ENCODE measurements around the gene FAM98B.

Gene FAM98B

DNA sequence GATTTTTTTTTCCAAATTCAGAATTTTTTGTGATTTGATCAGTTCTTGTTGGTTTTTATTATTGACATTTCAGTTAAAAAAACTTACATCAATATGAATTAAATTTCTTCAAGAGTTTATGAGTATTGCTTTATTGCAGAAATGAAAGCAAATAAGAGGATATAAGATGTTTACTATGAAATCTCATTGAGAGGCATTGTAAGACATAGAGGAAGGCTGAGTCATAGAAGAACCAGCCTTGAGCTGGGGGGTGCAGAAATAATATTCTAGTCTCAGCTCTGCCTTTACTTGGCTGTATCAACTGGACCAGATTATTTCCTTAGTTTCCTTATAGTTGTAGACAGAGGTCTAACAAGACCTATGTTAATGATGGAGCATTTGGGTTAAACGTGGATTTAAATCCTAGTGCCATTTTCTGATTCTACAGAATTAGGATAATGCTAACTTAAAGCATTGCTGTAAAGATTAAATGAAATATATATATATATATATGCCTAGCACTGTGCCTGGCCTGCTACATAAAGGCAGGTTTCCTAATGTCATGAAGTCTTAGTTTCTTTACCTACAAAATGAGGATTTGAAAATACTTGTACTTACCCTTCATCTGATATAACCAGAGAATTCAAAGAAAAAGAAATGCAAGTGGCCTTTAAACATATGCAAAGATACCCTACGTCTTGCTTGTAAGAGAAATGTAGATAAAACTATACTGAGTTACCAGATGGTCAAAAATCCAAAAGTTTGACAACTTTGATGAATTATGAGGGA is 7.3 kb downstream of the FAM98B start:
- peak; percentile 32 for DNase-seq (ENCODE audit: low spot score)

DNA sequence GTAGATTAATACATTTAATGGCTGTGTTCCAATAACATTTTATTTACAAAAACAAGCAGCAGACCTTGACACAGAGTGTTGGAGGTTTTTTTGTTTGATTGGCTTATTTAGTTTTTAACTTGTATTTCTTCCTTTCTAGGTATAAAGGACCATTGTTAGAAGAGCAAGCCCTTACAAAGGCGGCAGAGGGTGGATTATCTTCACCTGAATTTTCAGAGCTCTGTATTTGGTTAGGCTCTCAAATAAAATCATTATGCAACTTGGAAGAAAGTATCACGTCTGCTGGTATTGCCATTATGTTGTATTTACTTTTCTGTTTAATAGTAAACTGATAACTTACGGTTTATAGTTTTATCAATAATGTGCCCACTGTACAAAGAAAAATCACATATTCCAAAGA is 10.0 kb downstream of the FAM98B start:
- DNase-seq (ENCODE audit: low spot score) = no peak

DNA sequence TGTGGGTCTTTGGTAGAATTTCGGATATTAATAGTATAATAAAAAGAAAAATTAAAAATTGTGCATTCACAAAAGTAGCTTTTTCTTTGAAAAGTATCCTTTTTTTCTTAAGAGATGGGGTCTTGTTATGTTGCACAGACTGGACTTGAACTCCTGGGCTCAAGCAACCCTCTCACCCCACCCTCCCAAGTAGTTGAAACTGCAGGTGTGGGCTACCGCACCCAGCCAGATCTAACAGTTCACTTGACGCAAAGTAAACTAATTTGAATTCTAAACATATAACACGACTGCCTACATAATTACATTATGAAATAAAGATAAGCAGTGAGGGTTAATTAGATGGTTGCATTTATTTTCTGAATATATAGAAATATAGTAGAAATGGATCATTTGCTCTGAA is 10.7 kb downstream of the FAM98B start:
- no peak for DNase-seq (ENCODE audit: low spot score)

DNA sequence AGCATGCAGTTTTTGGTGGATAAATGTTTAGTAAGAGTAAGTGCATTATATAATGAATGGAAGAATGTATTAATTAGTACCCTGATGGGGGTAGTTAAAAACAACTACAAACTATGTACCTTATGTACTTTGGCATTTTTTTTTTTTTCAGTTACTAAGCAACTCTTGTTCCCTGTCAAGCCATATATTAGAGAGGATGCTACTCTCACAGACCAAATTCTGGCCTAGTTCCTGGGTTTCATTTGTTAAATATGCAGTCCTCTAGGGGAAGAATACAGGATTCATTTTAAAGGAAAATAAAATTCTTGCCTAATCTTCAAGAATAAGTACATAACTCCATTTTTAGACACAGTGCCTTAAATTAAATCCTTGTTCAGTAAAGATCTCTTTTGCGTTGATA is 16.9 kb downstream of the FAM98B start:
- DNase-seq (ENCODE audit: low spot score) = no peak

DNA sequence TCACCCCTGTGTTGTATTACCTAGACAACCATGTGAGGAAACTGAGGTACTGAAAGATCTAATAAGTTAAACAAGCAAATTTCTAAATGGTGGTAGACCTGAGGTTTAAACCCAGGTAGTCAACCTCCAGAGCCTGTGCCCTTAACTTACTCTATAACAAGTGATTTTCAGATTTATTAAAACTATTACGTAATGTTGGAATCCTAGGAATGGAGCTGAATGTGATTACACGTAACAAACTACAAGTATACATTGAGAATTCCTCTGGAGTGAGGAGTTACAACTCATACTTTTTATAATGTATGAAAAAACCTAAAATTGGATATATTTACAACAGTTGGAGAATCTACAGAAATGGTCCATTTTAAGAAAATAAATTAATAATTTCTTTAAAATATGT is 18.0 kb downstream of the FAM98B start:
- DNase-seq (ENCODE audit: low spot score) = no peak

DNA sequence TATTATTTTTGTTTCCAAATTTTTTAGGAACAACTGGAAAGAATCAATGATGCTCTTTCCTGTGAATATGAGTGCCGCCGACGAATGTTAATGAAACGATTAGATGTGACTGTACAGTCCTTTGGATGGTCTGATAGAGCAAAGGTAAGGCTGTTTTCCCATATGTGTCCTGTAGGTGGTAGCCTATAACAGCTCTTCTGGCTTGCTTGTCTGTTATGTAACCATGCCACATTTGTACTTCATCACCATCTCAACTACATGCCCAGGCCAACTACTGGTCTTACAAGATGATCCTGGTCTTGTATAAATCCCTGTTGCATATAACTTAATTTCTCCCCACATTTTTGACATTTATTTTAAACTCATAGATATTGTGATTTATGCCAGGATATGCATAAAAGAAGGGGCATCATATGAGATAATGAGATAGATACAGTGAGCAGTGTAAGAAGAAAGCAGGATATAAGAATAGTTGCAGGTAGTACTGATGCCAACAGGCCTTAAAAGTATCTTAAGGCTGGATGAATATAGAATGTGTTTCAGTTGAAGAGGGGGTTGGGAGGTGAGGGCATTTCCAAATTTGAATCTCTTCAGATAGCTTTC is 20.3 kb downstream of the FAM98B start:
- peak; percentile 74 for DNase-seq (ENCODE audit: low spot score)

DNA sequence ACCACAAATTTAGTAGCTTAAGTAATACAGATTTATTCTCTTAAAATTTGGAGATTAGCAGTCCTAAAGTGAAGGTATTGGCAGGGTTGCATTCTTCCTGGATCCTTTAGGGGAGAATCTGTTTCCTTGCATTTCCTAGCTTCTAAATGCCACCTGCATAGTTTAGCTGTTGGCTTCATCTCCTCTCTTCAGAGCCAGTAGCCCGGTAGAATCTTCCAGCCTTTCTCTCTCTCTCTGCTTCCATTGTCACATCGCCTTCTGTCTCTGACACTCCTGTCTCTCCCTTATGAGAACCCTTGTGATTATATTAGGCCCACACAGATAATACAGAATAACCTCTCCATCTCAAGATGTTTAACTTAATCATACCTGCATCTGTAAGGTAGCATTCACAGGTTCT is 21.4 kb downstream of the FAM98B start:
- DNase-seq (ENCODE audit: low spot score) = no peak

DNA sequence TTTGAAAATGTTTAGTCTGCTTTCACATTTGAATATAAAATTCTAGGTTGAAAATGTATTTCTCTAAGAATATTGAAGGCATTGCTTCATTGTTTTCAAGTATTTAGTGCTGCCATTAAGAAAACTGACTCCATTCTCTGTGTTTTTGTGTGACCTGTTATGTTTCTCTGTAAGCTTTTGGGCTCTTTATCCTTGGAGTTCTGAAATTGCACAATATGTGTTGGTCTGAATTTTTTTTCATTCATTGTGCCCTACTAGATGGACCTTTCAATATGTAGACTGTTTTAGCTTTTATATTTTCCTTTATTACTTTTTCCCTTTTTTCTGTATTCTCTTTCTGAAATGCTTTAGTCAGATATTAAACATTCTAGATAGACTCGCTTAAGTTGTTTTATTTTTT is 22.2 kb downstream of the FAM98B start:
- DNase-seq (ENCODE audit: low spot score) = no peak

DNA sequence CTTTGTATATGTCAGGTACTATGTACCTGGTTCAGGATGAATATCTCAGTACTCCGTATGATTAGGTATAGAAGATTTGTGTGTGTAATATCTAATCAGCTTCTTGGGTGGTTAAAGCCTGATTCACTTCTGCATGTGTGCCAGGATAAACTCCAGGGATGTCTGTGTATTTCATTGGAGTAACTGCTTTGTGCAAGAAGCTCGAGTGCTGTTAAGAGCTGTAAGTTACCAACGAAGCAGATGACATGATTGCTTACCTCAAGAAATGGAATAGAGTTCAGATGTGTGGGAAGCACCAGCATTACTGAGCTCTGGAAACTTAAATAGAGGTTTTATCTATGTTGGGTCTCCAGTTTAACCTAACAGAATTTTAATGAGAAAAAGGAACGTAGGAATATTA is 23.7 kb downstream of the FAM98B start:
- no peak for DNase-seq (ENCODE audit: low spot score)

DNA sequence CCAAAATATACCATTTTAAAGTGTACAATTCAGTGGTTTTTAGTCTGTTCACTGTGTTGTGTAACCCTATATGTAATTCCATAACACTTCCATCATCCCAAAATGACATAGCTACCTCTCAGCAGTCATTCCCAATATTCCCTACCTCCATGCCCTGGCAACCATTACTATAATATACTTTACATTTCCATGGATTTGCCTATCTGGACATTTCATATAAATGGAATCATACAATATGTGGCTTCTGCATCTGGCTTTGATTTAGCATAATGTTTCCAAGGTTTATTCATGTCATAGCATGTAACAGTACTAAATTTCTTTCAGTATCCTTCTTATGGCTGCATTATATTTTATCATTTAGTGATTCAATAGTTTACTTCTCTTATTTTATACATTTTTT is 25.3 kb downstream of the FAM98B start:
- DNase-seq (ENCODE audit: low spot score) = peak; percentile 5

DNA sequence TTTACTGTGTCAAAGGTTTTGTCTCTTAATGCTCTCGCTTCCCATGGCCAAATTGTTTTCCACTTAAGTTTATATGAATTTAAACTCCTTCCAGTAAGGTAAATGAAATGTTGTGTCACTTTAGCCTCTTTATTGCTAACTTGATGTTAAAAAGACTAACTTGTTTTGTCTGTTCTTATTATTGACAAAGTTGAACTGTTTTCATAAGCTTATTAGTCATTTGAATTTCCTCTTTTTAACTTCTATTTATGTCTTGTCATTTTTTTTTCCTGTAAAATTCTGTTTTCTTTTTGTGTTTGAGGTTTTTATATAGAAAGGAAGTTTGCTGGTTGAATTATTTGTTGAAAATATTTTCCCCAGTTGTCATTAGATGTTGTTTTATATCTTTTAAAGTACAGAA is 25.8 kb downstream of the FAM98B start:
- DNase-seq (ENCODE audit: low spot score) = no peak

DNA sequence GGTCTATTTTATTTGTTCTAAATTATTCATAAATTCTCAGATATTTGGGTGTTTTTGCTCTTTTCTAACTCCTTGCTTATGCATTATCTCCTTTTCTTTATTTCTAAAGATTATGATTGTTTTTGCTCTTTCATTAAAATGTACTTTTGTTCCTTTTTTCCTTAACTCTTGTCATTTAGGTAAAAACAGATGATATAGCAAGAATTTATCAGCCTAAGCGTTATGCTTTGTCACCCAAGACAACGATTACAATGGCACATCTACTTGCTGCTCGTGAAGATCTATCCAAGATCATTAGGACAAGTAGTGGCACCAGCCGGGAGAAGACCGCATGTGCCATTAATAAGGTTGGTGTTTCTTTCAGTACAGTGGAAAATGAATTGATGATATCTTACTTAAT is 27.2 kb downstream of the FAM98B start:
- DNase-seq (ENCODE audit: low spot score) = no peak

DNA sequence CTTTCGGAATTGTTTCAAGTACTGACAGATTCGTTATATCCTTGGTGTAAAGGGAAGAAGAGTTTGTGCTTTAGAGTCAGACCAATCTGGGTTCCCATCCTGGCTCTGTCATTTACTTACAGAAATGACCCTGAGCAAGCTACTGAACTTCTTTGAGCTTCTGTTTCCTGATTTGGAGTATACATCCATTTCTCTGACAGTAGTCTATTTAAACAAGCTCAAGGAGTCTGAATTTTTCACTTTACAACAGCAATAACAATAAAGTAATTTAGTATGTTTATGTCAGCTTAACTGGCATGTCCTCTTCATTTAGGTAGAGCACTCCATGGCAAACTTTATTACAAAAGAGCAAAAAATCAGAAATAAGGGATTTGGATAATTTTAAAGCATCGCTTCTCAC is 27.8 kb downstream of the FAM98B start:
- no peak for DNase-seq (ENCODE audit: low spot score)

DNA sequence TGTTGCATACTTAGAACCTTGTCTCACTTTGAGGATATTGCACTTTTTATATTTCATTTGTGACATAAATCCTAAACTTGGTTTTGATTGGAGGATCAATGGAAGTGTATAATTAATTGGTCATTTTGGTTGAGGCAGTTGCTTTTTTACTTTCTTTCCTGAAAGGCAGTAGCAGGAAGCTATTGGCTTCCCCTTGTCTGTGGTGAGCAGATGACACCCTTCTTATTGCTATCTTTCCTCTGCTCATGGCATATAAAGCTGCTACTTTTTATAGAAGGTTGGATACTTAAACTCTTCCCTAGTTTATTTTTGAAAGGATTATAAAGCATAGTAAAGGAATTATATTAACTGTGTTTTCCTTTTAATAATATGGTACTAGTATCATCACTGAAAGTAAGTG is 28.6 kb downstream of the FAM98B start:
- DNase-seq (ENCODE audit: low spot score) = no peak

DNA sequence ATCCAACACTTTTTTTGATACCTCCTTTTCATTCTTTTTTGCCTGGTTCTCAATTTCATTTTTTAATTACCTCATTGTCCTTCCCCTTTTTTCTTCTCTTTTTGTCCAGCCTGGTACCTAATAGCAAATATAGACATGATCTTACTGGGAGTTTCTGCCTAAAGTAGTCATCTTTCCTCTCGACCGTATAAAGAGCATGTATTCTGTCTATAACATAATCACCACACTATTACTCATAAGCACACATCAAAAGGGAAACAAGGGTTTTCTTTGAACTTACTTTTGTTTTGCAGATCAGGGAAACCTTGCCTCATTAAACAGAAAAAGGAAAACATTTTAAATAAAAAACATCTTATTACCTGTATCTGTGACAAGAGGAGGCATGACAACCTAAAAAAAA is 33.0 kb downstream of the FAM98B start:
- no peak for DNase-seq (ENCODE audit: low spot score)

DNA sequence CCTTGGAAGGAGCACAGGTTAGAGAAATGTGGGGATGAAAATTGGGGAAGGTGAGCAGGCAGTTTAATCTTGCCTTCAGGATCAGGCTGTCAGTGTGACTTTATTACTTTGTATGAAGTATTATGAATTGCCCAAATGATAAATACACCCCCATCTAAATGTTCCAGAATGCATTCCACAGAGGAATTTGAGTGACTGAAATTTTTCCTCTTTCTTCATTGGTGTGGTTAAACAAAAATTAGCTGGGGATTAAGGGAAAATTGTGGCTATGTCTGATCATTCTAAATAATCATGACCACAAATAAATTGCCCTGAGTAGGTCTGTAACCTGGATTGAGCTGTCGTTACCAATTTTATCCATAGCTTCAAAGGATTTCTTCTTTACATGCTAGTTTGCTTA is 33.5 kb downstream of the FAM98B start:
- peak; percentile 26 for DNase-seq (ENCODE audit: low spot score)

DNA sequence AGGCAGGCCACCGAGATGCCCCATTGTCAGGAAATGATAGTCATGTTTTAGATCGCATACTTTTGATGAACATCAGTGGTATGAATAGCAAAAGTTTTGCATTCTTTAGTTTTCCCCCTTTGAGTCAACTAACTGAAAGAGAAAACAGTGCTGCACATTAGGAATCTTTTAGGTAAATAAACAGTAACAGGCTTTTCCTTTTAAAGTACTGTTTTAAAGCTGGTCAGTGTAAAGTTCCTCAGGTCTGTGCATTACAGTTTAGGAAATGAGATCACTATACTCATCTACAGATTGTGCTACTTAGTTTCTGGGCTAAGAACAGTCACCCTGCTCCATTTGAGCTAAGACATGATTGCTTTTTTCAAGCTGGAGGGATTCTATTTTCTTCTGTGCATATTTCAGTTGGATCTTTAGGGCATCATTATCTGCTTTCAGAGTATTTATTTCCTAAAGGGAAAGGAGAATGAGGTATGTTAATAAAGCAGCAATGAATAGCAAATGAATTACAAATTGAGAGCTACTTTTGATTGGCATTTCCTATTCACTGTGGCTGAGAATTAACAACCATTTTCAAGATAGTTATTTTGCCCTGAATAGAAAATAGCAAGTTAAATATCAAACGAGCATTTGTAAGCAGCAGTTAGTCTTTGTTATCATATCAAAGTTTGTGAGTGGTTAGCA is 36.5 kb downstream of the FAM98B start:
- peak; percentile 31 for DNase-seq (ENCODE audit: low spot score)

DNA sequence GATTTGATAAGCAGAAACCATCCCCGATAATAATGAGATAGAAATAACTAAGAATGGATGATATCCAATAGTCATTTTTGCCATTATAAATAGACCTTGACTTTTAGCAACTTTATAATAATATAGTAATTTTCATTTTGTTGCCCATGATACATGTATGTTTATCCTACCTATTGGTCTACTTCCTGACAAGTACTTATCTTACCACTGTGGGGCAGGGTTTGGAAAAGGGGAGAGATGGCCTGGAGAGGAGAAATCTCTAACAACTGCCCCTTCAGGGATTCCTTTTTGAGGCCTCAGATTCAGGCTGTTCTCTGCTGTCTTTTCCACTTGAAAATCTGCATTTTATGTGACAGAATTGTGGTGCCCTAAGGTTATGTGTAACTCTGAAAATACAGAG is 42.2 kb downstream of the FAM98B start:
- no peak for DNase-seq (ENCODE audit: low spot score)

DNA sequence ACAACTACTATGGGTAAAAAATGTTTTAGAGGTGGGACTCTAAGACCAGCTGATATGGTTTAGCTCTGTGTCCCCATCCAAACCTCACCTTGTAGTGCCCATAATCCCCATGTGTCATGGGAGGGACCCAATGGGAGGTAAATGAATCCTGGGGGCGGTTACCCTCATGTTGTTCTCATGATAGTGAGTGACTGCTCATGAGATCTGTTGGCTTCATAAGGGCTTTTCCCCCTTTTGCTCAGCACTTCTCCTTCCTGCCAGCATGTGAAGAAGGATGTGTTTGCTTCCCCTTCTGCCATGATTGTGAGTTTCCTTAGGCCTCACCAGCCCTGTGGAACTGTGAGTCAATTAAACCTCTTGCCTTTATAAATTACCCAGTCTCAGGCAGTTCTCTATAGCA is 45.7 kb downstream of the FAM98B start:
- DNase-seq (ENCODE audit: low spot score) = no peak

DNA sequence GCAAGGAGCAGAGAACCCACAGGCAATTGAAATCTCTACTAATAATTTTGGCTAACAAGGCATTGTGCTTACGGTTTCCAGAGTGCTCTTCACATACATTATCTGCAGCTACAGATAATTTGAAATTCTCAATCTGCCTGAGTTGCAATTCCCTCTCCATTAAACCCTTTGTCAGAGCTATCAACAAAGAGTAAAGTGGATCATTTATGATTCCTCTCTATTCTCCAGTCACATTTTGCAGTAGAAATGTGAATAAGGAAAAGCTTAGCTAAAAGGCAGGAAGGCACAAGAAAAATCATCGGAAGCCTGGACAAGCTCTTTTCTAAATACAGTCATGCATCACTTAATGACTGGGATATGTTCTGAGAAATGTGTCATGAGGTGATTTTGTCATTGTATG is 49.6 kb downstream of the FAM98B start:
- DNase-seq (ENCODE audit: low spot score) = no peak

DNA sequence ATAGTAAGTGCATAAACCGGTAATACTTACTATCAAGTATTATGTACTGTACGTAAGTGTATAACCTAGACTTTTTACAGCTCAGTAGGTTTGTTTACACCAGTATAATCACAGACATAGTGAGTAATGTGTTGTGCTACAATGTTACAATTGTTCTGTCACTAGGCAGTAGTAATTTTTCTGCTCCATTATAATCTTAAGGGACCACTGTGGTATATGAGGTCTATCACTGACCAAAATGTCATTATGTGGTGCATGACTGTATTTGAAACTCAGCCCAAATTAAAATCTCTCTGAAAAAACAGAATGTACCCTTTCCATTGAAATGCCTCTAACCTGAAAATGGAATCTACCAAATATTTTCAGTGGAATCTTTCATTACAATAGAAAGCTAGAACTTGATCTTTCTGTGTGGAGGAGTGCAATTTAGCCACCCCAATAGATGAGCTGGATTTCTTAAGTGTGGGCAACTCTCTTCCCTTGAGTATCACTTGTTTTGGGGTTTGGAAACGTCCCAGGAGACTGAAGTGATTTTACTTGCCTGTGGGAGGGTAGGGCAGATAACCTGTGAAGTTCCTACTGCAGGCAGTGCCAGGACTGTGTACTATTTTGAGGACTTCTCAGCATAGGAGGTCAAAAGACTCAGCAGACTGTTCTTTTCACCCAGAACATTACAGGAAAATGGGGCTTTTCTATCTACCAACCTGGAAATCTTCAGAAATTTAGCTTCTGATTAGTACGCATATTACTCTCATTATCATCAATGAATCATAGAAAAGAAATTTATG is 50.9 kb downstream of the FAM98B start:
- no peak for DNase-seq (ENCODE audit: low spot score)

DNA sequence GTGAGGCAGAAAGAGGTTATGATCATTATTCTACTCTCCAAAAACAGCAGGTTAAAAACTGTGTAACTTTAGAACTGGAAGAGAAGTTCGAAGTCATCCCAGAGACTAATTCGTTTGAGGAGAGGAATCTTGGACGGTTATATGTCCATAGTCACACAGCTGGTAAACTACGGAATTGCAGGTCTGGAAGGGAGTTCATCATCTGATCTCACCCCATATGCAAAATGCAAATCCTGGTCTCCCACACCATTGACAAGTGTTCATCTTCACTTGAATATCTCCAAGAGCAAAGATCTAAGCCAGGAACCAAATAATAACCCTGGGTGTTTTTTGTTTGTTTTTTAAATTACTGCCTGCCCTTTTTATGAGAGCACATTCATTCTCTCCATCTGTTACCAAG is 53.1 kb downstream of the FAM98B start:
- DNase-seq (ENCODE audit: low spot score) = no peak

DNA sequence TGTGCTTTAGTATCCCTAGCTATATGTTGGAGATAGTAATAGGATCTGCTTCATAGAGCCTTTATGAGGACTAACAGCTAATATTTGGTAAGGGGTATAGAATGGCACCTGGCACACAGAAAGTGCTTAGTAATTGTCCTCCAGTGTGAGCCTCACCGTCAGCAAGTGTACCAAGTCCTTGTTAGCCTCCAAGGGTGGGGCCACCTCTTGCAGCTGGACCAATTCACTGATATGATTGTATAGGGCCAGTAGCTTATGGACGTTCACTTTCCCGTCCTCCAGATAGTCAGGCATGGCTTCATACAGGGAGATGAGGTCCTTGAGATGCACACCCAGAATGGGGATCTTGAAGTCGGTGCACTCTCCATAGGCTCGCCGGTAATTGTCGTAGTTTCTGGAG is 53.6 kb downstream of the FAM98B start:
- DNase-seq (ENCODE audit: low spot score) = no peak
